ENCODE results near the gene SCAANT1. TPM values are rescaled to one million over a fixed set of nuclear protein-coding genes. Genes with fewer than 3 reads are reported as not detected.

SCAANT1 gene
- total and polyA plus RNA-seq, 8 donors: not detected

DNA sequence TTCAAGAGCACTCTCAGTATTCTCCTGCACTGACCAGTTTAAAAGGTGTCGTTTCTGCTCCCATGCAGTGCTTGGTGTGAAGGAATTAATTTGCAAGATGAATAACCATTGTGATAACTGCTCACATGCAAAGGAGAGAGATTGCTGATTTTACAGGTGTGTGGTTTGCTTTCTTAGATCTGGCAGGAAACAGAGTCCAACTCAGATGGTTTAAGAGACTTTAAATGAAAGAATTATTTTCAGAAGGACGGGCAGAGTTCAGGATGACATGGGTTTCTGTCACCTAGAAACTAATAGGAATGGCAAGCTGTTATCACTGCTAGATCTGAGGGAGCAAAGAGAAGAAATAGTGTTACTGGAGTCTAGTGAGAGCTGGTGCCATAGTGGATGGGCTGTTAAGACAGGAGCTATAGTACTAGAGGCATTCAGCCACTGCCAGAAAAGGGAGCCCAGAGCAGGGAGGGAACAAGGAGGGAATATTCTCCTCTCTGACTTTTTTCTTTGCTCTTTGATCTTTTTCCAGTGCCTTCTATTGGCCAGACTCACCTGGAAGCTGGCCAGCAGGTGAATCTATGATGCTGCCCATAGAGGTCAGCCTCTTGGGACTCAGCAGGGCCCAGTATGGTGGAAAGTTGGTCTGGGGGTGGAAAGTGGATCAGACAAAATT, 33.7 kb downstream of the SCAANT1 start:
- TF ChIP-seq CTCF (IDR thresholded peaks at IDR 0.05): no peak

DNA sequence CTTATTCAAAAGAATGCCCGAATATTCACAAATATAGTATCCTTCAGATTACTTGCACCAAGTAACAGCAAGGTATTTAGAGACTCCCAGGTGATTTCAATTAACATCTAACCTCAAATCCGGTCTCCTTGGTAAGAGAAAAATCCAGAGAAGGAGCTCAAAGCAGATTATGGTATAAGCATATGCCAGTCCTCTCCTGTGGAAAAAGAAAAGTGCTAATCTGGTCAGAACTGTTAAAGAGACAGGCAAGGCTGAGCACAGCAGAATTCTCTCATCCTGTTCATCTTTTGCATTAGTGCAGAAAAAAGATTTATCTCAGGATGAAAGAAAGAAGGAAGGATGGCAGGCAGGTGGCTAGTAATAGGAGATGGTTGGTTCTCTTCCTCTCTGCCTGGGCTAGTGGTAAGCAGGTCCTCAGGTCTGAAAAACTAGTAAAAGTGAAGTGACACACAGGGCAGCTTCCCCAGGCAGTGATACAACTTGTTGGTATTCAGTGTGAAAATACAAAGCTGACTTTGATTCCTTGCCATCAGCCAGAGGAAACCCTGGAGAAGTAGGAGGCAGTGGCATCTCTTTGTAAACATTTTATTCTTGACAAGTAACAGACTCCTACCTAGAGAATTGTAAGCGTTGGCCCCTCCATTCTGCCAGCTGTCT, 34.3 kb downstream of the SCAANT1 start:
- no peak overlapping the region for H3K4me3 ChIP-seq
- no peak for TF ChIP-seq CTCF (IDR thresholded peaks at IDR 0.05)
- no peaks in the 10 kb centered on the region for H3K9me3 ChIP-seq
- H3K36me3 ChIP-seq: no peaks in the 10 kb centered on the region
- H3K27ac ChIP-seq: no peak overlapping the region
- peaks cover 2 to 16% (median 14%) of the 10 kb centered on the region in 3 donors for H3K4me1 ChIP-seq
- no peak for DNase-seq
- no peak for FAIRE-seq
- no peaks in the 10 kb centered on the region for H3K27me3 ChIP-seq
- intact Hi-C loops (cut with DNase I): no loop called here
- 58 to 69% methylated on average over 3 of the region's 3 CpGs for WGBS, 2 donors
- ATAC-seq: no peak

More for the DNA sequence above, 33.7 kb downstream of the SCAANT1 start:
- WGBS, 2 donors: 62 to 65% methylated on average over 2 of the region's 2 CpGs
- Histone ChIP-seq H3K4me1 (peaks cover 2 to 16% (median 14%) of the 10 kb centered on the region in 3 donors), H3K9me3 (no peaks in the 10 kb centered on the region), H3K36me3 (no peaks in the 10 kb centered on the region), H3K4me3 (no peak overlapping the region), H3K27me3 (no peaks in the 10 kb centered on the region), H3K27ac (no peak overlapping the region)
- intact Hi-C loops (cut with DNase I): no loop called here
- ATAC-seq (peak; percentile 22 to 52 (median 26)), DNase-seq (peak in 1 of 6 donors; percentile 28), FAIRE-seq (no peak)

GRCh38 chr3:63876260-63876659, 35.9 kb downstream of the SCAANT1 start:
- FAIRE-seq: no peak
- H3K4me1 ChIP-seq: peaks cover 11 to 28% (median 20%) of the 10 kb centered on the region in 3 donors
- WGBS, 2 donors: 49 to 50% methylated on average over 3 of the region's 3 CpGs
- no peaks in the 10 kb centered on the region for H3K27me3 ChIP-seq
- no peak for DNase-seq
- H3K9me3 ChIP-seq: no peaks in the 10 kb centered on the region
- no peaks in the 10 kb centered on the region for H3K36me3 ChIP-seq
- TF ChIP-seq CTCF (IDR thresholded peaks at IDR 0.05): no peak
- intact Hi-C loops (cut with DNase I): no loop called here
- H3K4me3 ChIP-seq: no peak overlapping the region
- ATAC-seq: no peak
- H3K27ac ChIP-seq: no peak overlapping the region

DNA sequence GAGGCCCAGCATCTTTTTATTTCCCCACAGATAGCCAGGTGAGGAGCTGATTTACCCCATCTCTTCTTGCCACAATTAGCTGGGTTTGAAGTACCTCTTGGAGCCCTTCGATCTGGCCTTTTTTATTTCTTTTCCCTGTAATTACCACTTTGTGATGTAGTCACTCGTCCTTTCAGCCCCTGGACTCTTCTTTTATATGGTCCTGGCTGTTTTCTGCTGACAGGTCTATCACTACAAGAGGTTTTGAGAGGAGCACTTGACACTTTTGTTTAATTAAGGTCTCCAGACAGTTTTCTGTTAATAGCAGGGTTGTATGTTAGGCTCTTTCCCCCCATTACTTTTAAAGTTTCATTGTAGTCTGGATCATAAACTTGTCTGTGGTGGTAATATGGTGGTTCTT, 36.7 kb downstream of the SCAANT1 start:
- Histone ChIP-seq H3K27me3 (no peaks in the 10 kb centered on the region), H3K27ac (no peak overlapping the region), H3K36me3 (no peaks in the 10 kb centered on the region), H3K4me3 (no peak overlapping the region), H3K4me1 (peaks cover 11 to 28% (median 20%) of the 10 kb centered on the region in 3 donors), H3K9me3 (no peaks in the 10 kb centered on the region)
- TF ChIP-seq CTCF (IDR thresholded peaks at IDR 0.05): no peak
- DNase-seq: no peak
- ATAC-seq: no peak
- FAIRE-seq: no peak
- intact Hi-C loops (cut with DNase I): no loop called here
- WGBS, 2 donors: 86 to 89% methylated on average over 2 of the region's 2 CpGs

DNA sequence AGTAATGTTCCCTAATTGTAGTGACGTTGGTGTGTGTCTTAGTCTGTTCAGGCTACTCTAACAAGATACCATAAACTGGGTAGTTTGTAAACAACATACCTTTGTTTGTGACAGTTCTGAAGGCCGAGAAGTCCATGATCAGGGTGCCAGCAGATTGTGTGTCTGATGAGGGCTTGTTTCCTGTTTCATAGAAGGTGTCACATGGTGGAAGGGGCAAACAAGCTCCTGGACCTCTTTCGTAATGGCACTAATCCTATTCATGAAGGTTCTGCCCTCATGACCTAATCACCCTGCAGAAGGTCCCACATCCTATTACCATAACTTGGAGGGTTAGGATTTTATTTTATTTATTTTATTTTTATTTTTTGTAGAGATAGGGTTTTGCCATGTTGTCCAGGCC, 37.4 kb downstream of the SCAANT1 start:
- 70 to 77% methylated on average over 3 of the region's 3 CpGs for whole genome bisulfite sequencing, 2 donors

More for the DNA sequence above, 37.4 kb downstream of the SCAANT1 start:
- DNase-seq (no peak), ATAC-seq (no peak), FAIRE-seq (no peak)
- Histone ChIP-seq H3K9me3 (no peaks in the 10 kb centered on the region), H3K4me3 (no peak overlapping the region), H3K36me3 (no peaks in the 10 kb centered on the region), H3K27ac (no peak overlapping the region), H3K4me1 (peaks cover 11 to 31% (median 20%) of the 10 kb centered on the region in 3 donors), H3K27me3 (no peaks in the 10 kb centered on the region)
- no peak for TF ChIP-seq CTCF (IDR thresholded peaks at IDR 0.05)
- intact Hi-C loops (cut with DNase I): no loop called here

Data from pancreas (tissue), 10 donors.